ENCODE measurements around the gene DDHD1.

DDHD1 gene

GRCh38 chr14:53027562-53027961 is 125.6 kb downstream of the DDHD1 start:
- DNase-seq: no peak

DNA sequence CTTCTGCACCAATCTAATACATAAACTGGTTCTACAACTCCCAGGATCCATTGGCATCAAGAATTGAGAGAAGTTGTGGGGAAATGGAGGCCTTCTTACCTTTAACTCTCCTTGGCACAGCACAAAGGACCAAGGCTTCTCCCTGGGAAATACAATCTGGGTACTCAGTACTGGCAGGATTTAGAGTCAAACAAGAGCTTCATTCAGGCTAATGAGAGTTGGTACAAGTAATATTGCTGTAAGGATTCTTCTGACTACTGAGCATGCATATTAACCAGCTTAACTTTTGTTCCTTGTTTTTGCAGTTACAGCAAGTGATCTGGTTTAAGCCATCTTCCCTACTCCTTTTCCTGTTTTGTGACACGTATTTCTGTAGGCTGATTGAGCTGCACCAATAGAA is 126.1 kb downstream of the DDHD1 start:
- no peak for DNase-seq

- no peak for DNase-seq
Observed at GRCh38 chr14:53023325-53023724, 129.8 kb downstream of the DDHD1 start.

GRCh38 chr14:53022593-53022992 is 130.5 kb downstream of the DDHD1 start:
- DNase-seq: no peak

DNA sequence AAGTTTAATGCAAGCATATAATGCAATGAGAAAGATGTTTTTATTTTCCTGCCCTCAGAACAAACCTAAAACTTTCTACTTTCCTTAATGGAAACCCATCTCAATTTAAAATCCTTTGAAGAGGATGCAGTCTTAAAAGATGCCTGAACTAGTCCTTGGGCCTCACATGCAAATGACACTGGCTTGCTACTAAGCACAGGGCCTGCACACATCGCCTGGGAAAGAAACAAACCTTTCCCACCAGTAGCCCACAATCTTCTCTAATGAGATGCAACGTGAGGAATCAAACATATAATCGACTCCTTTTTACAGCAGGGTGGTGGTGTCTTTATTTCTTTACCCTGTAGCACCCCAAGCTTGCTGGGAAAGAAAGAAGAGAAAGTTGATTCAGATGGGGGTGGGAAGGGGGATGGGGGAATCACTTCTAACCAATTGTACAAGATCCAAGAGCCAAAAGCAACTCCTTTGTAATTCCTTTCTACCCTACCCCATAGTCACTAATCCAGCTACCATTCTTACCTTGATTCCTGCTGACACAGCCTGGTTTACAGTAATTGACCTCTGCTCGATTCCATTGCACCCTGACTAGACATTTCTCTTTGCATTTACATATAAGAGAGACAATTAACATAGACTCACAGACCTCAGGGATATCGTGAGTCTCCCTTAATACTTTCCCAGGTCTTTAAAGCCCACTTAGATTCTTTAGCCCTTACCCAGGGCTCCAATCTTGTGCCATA is 132.8 kb downstream of the DDHD1 start:
- DNase-seq: no peak

DNA sequence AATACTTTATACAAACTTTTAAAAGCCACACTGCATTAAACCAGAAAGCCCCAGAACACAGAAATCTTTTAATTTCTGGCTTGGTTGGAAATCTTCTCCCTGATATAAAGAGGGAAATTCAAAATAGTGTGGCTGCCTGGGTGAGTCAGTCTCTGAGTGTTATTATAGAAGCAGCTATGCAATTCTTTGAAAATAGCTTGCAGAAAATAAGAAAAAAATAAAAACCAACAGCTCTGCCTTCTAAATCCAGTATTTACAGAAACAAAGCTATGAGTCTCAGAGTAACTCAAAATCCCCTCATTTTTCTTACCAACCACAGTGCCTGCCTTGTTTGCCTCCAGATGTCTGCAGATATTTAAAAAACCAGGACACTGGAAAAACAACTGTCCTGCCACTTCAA is 133.7 kb downstream of the DDHD1 start:
- no peak for DNase-seq

- DNase-seq: no peak
Observed at GRCh38 chr14:53017837-53018236, 135.3 kb downstream of the DDHD1 start.

GRCh38 chr14:53016919-53017318 is 136.2 kb downstream of the DDHD1 start:
- DNase-seq: no peak

DNA sequence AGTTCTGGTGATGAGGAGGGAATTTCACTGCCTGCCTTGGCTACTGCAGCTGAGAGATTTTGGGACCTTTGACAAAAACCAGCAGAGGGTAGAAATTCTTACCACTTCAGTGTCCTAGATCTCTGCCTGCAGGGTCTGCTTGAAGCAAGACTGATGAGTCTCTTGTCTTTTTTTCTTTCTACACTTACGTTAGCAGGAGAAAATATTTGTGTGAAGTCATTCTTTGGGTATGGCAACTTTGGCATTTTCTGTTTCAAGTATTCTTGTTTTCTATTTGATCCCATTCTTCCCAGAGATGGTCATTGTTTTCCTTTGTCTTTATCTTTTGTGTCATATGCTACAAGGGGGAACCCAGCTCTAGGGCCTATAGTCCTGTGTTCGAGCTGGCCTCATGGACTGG is 136.6 kb downstream of the DDHD1 start:
- DNase-seq: no peak

DNA sequence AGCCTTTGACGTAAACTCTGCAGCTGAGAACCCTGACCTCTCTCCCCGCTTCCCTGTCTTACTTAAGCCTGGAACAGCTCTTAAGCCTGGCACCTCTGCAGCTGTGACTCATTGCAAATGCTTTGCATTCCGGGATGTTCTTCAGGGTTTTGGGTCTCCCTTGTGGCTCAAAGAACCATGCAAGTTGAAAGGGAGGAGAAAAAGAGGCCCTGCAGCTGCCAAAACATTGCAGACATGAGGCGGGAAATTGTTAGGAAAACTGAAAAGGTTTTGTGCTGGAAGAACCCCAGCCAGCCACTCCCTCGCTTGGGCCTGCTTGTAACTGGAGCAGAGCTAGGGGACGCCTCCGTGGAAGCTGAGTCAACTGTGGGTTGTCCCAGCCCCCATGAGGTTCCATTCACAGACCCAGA is 142.1 kb downstream of the DDHD1 start:
- DNase-seq: no peak

GRCh38 chr14:53010193-53011040 is 142.7 kb downstream of the DDHD1 start:
- DNase-seq: no peak

GRCh38 chr14:53006931-53007562 is 146.1 kb downstream of the DDHD1 start:
- no peak for DNase-seq

DNA sequence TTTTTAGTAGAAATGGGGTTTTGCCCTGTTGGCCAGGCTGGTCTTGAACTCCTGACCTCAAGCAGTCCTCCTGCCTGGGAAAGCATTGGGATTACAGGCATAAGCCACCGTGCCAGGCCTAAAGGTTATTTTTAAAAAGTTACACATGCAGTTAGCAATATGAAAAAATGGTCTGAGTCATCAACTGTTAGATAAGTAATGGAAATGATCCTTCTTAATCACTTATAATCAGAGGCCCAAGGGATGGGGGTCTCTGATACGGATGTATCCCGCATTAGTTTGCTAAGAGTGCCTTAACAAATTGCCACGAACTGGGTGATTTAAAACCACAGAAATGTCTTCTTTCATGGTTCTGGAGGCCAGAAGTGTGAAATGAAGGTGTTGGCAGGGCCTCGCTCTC is 148.1 kb downstream of the DDHD1 start:
- DNase-seq: no peak

DNA sequence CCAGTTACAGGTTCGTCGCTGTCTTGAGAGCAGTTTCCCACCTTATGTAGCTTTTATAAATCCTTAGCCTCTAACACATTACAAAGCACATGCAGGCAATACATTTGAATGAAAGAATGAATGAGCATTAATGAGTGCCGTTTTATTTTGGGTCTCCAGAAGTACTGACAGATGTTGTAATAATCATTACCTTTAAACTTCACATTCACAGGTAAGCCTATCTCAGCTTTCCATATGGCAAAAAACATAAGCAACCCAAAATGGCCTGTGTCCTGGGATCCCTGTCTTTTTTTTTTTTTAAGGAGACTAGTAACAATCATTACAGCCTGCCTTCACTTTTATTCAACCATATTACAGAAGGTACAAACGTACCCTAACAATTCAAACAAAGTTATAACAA is 149.3 kb downstream of the DDHD1 start:
- DNase-seq: no peak

GRCh38 chr14:53002576-53002975 is 150.5 kb downstream of the DDHD1 start:
- no peak for DNase-seq

GRCh38 chr14:53001787-53002378 is 151.2 kb downstream of the DDHD1 start:
- DNase-seq: no peak

GRCh38 chr14:52998376-52999015 is 154.6 kb downstream of the DDHD1 start:
- DNase-seq: no peak

DNA sequence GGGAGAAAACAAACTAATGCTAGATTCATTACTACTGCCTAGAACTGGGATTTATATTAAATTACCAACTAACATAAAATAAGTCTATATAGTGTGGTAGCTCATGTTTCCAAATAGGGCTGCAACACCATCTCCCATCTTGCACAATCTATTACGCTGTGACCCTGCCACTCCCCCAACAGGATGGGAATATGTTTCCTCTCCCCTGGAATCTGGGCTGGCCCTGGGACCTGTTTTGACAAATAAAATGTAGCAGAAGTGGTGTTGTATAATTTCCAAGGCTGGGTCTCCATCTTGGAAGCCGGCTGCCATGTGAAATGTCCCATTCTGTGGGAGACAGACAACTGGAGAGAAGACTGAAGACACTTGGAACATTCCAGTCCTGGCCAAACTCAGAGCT is 156.6 kb downstream of the DDHD1 start:
- DNase-seq: no peak

- no peak for DNase-seq
Observed at GRCh38 chr14:52995998-52996397, 157.1 kb downstream of the DDHD1 start.

DNA sequence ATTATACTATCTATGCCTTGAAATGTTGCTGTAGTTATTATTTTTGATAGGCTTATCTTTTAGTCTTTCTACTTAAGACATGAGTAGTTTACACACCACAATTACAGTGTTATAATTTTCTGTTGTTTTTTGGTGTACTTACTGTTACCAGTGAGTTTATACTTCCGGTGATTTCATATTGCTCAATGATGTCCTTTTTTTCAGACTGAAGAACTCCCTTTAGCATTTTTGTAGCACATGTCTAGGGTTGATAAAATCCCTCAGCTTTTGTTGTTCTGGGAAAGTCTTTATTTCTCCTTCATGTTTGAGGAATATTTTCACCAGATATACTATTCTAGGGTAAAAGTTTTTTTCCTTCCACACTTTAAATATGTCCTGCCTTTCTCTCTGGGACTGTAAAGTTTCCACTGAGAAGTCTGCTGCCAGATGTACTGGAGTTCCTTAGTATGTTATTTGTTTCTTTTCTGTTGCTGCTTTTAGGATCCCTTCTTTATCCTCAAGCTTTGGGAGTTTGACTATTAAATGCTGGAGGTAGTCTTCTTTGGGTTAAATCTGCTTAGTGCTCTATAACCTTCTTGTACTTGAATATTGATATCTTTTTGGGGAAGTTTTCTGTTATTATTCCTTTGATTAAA is 160.8 kb downstream of the DDHD1 start:
- DNase-seq: no peak

GRCh38 chr14:52988139-52988538 is 165.0 kb downstream of the DDHD1 start:
- no peak for DNase-seq

DNA sequence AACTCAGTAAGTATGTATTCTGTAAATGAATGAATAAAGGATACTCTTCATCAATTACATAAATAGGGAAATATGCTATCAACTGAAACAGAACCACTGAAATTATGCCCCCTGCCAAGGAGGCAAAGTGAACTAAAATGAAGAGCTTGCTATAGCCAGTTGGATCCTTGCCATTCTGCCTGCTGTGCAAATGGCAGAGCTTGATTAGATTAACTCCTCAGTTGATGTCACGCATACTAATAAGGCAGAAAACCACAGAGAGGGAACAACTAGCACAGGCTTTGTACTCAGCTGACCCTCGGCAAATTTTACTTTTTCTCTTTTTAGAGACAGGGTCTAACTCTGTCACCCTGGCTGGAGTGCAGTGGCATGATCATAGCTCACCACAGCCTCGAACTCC is 165.6 kb downstream of the DDHD1 start:
- DNase-seq: no peak
